Loucy (cell line): ENCODE results near the gene SLIT1.

Experiments used
- H2AFZ ChIP-seq: fragments of 200-600 bp; sonication (generic); 2 replicates; pipeline ENCODE4 v1.6.0; 2016; ENCODE audit warnings: antibody characterized with exemption, mild to moderate bottlenecking, low read length, moderate library complexity
- H3F3A ChIP-seq: fragments of 200-600 bp; 2 replicates; pipeline ENCODE4 v1.6.0; 2016; ENCODE audit warnings: antibody characterized with exemption, low read depth, mild to moderate bottlenecking
- H3K27me3 ChIP-seq: fragments of 200-600 bp; sonication (generic); 2 replicates; pipeline ENCODE4 v1.6.1; 2014; ENCODE audit warnings: low read length, mild to moderate bottlenecking; ENCODE audit not compliant: insufficient read depth, poor library complexity, severe bottlenecking
- H3K36me3 ChIP-seq: fragments of 200-600 bp; sonication (generic); 2 replicates; pipeline ENCODE4 v1.6.1; 2016; ENCODE audit warnings: low read length; ENCODE audit not compliant: insufficient read depth
- H3K4me1 ChIP-seq: fragments of 200-600 bp; sonication (generic); 2 replicates; pipeline ENCODE4 v1.5.1; 2014; ENCODE audit warnings: low read length, mild to moderate bottlenecking; ENCODE audit not compliant: insufficient read depth, poor library complexity, severe bottlenecking
- H3K4me2 ChIP-seq: fragments of 200-600 bp; sonication (generic); 2 replicates; pipeline ENCODE4 v1.6.0; 2014; ENCODE audit warnings: antibody characterized with exemption, low read length, low read depth, mild to moderate bottlenecking; ENCODE audit not compliant: poor library complexity, severe bottlenecking
- H3K4me3 ChIP-seq: fragments of 200-600 bp; sonication (generic); 2 replicates; pipeline ENCODE4 v1.5.1; 2014; ENCODE audit warnings: low read length, mild to moderate bottlenecking, mixed read lengths; ENCODE audit not compliant: poor library complexity, severe bottlenecking
- H3K79me2 ChIP-seq: fragments of 200-600 bp; sonication (generic); 2 replicates; pipeline ENCODE4 v1.6.1; 2014; ENCODE audit warnings: low read length; ENCODE audit not compliant: insufficient read depth
- H3K9ac ChIP-seq: fragments of 200-600 bp; sonication (generic); 2 replicates; pipeline ENCODE4 v1.6.0; 2014; ENCODE audit warnings: mild to moderate bottlenecking, low read depth, low read length, moderate library complexity; ENCODE audit not compliant: poor library complexity, severe bottlenecking
- H3K9me2 ChIP-seq: fragments of 200-600 bp; sonication (generic); replicated peaks from 2 replicates; pipeline ENCODE4 v1.6.1; 2016; ENCODE audit warnings: low read depth, low read length, mixed read lengths
- H3K9me3 ChIP-seq: fragments of 200-600 bp; sonication (generic); 2 replicates; pipeline ENCODE4 v1.6.1; 2014; ENCODE audit warnings: mild to moderate bottlenecking, antibody characterized with exemption, low read length, low read depth; ENCODE audit not compliant: insufficient read depth
- H4K20me1 ChIP-seq: fragments of 200-600 bp; sonication (generic); 2 replicates; pipeline ENCODE4 v1.6.0; 2014; ENCODE audit warnings: antibody characterized with exemption, low read length, mild to moderate bottlenecking; ENCODE audit not compliant: insufficient read depth, poor library complexity, severe bottlenecking
- EZH2phosphoT487 ChIP-seq: fragments of 200-600 bp; IDR thresholded peaks from 2 replicates; pipeline ENCODE4 v1.6.1; 2018; ENCODE audit warnings: antibody characterized with exemption, mild to moderate bottlenecking, moderate library complexity, borderline replicate concordance
- TF ChIP-seq, protein P1 (sequence below): fragments of 200-600 bp; sonication (generic); conservative IDR thresholded peaks from 2 replicates; pipeline ENCODE4 v1.5.1; 2014; ENCODE audit warnings: mild to moderate bottlenecking, antibody characterized with exemption, low read length

SLIT1 gene

DNA sequence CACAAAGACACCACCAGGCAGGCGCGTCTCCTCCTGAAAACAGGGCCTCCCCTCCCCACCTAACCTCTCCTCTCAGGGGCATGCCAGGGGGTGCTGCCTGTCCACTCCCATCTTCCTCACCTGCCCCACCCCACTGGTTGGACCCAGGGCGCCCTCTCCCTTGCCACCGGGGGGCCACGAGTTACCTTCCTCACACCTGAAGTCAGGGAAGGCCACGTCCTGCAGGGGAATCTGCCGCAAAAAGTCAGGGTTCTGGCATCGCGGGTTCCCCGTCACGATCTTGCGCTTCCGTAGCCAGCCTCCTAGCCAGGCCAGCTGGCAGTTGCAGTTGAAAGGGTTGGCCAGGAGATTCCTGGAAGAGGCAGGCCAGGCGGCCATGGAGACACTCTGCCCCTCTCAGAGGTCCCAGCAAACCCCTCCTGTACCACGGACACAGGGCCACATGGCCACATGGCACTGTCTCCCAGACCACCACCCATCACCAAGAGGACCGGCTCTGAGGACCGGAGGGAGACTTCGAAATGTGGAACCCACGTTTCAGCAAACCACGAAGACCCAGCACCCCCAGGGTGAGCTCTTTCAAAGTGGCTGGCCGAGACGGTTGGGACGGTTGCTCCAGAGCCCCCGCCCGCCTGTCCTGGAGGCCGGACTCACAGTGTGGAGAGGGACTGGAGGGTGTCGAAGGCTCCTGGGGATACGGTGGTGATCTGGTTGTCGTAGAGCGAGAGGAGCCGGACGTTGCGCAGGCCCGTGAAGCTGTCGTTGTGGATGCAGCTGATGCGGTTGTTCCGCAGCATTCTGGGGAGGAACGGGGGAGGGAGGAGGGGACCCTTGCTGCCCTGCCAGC, 142.8 kb downstream of the SLIT1 start:
- no peak for TF ChIP-seq EZH2phosphoT487
- TF ChIP-seq, protein P1, sequence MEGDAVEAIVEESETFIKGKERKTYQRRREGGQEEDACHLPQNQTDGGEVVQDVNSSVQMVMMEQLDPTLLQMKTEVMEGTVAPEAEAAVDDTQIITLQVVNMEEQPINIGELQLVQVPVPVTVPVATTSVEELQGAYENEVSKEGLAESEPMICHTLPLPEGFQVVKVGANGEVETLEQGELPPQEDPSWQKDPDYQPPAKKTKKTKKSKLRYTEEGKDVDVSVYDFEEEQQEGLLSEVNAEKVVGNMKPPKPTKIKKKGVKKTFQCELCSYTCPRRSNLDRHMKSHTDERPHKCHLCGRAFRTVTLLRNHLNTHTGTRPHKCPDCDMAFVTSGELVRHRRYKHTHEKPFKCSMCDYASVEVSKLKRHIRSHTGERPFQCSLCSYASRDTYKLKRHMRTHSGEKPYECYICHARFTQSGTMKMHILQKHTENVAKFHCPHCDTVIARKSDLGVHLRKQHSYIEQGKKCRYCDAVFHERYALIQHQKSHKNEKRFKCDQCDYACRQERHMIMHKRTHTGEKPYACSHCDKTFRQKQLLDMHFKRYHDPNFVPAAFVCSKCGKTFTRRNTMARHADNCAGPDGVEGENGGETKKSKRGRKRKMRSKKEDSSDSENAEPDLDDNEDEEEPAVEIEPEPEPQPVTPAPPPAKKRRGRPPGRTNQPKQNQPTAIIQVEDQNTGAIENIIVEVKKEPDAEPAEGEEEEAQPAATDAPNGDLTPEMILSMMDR: no peak
- no peaks in the 10 kb centered on the region for H3K9me3 ChIP-seq
- H3F3A ChIP-seq: no peaks in the 10 kb centered on the region
- H3K79me2 ChIP-seq: no peaks in the 10 kb centered on the region
- no peaks in the 10 kb centered on the region for H3K9me2 ChIP-seq
- no peaks in the 10 kb centered on the region for H3K27me3 ChIP-seq
- H2AFZ ChIP-seq: no peak overlapping the region
- H4K20me1 ChIP-seq: no peaks in the 10 kb centered on the region
- no peak overlapping the region for H3K9ac ChIP-seq
- no peaks in the 10 kb centered on the region for H3K36me3 ChIP-seq
- no peaks in the 10 kb centered on the region for H3K4me1 ChIP-seq
- no peak overlapping the region for H3K4me2 ChIP-seq
- no peak overlapping the region for H3K4me3 ChIP-seq

DNA sequence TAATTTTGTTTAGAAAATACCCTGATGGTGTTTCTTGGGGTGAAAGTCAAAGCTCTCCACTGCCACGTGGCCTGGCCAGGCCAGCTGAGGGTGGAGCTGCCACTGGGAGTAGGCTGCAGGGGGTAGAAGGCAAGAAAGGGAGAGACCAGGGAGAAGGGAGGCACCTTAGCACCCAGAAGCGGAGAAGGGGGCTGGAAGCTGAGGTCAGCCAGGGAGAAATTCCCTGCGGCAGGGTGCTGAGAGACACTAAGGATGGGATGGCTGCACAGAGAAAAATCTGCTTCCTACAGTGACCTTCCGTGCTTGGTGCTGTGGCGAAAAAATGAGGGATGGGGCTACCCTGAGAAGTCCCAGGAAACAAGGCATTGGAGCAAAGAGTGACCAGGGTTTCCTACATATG, 143.7 kb downstream of the SLIT1 start:
- H3K9ac ChIP-seq: no peak overlapping the region
- H3K9me3 ChIP-seq: no peaks in the 10 kb centered on the region
- H3K4me2 ChIP-seq: no peak overlapping the region
- no peaks in the 10 kb centered on the region for H4K20me1 ChIP-seq
- H3K9me2 ChIP-seq: no peaks in the 10 kb centered on the region
- TF ChIP-seq, protein P1: no peak
- TF ChIP-seq EZH2phosphoT487: no peak
- no peaks in the 10 kb centered on the region for H3K79me2 ChIP-seq
- H3F3A ChIP-seq: no peaks in the 10 kb centered on the region
- no peaks in the 10 kb centered on the region for H3K36me3 ChIP-seq
- no peak overlapping the region for H3K4me3 ChIP-seq
- H3K27me3 ChIP-seq: no peaks in the 10 kb centered on the region
- H3K4me1 ChIP-seq: no peaks in the 10 kb centered on the region
- H2AFZ ChIP-seq: no peak overlapping the region

DNA sequence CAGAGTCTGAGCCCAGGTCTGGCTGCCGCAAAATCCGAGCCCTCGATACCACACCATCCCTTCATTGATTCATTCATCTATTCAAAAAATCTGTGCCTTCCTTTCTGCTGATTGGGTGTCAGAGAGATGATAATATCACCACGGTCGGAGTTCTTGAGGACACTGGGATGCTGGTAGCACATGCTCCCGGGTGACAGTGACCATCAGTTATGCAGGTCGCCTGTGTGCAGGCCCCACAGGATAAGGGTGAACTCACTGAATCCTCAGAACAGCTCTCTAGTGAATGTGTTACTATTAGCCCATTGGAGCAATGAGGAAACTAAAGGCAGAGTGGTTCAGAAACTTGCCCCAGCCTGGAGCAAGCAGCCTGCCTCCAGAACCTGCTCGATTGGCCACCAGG, 145.1 kb downstream of the SLIT1 start:
- Histone ChIP-seq H3K4me2 (no peak overlapping the region), H3F3A (no peaks in the 10 kb centered on the region), H3K27me3 (no peaks in the 10 kb centered on the region), H3K36me3 (no peaks in the 10 kb centered on the region), H3K4me1 (no peaks in the 10 kb centered on the region), H3K9me3 (no peaks in the 10 kb centered on the region), H3K79me2 (no peaks in the 10 kb centered on the region), H3K9ac (no peak overlapping the region), H3K4me3 (no peak overlapping the region), H4K20me1 (no peaks in the 10 kb centered on the region), H2AFZ (no peak overlapping the region), H3K9me2 (no peaks in the 10 kb centered on the region)
- TF ChIP-seq, protein P1: no peak
- TF ChIP-seq EZH2phosphoT487: no peak
